ENCODE measurements around the gene NOX4.
"Not testable (repeated sequence)": the region's sequence is repeated elsewhere in the genome, so short reads cannot be mapped to it uniquely, and the experiment has no call there.

Gene NOX4

GRCh38 chr11:89327885-89328284, 163.3 kb downstream of the NOX4 start:
- Histone ChIP-seq H3K9me3 (ENCODE audit: control insufficient read depth, insufficient read depth, low read length) (no peaks in the 10 kb centered on the region), H4K20me1 (ENCODE audit: control insufficient read depth, insufficient read depth, low read depth, low read length) (no peaks in the 10 kb centered on the region), H3K4me2 (ENCODE audit: low read length) (no peak overlapping the region), H3K36me3 (ENCODE audit: control insufficient read depth, low read length) (no peaks in the 10 kb centered on the region), H3K27ac (ENCODE audit: low read depth, low read length) (no peak overlapping the region), H3K4me1 (ENCODE audit: control insufficient read depth, low read length) (no peaks in the 10 kb centered on the region), H3K4me3 (ENCODE audit: low read length) (no peak overlapping the region), H3F3A (ENCODE audit: control insufficient read depth, insufficient read depth) (no peaks in the 10 kb centered on the region), H3K79me2 (ENCODE audit: control insufficient read depth, low read length) (no peaks in the 10 kb centered on the region), H3K9me2 (replicated peaks; ENCODE audit: control insufficient read depth, low read length) (no peaks in the 10 kb centered on the region), H3K27me3 (ENCODE audit: control insufficient read depth, low read length) (no peaks in the 10 kb centered on the region)
- no peak for TF ChIP-seq CTCF (IDR thresholded peaks at IDR 0.05; ENCODE audit: low read depth, low read length, poor library complexity, severe bottlenecking)
- no peak for TF ChIP-seq EZH2phosphoT487 (IDR thresholded peaks at IDR 0.05; ENCODE audit: borderline replicate concordance, low read length)

GRCh38 chr11:89321401-89321800, 169.8 kb downstream of the NOX4 start:
- TF ChIP-seq CTCF (IDR thresholded peaks at IDR 0.05; ENCODE audit: low read depth, low read length, poor library complexity, severe bottlenecking), result no peak
- TF ChIP-seq EZH2phosphoT487 (IDR thresholded peaks at IDR 0.05; ENCODE audit: borderline replicate concordance, low read length), result no peak
- H3F3A ChIP-seq (ENCODE audit: control insufficient read depth, insufficient read depth), result no peaks in the 10 kb centered on the region
- H4K20me1 ChIP-seq (ENCODE audit: control insufficient read depth, insufficient read depth, low read depth, low read length), result no peaks in the 10 kb centered on the region
- no peak overlapping the region for H3K27ac ChIP-seq (ENCODE audit: low read depth, low read length)
- H3K9me3 ChIP-seq (ENCODE audit: control insufficient read depth, insufficient read depth, low read length), result no peaks in the 10 kb centered on the region
- H3K9me2 ChIP-seq (replicated peaks; ENCODE audit: control insufficient read depth, low read length), result no peaks in the 10 kb centered on the region
- no peak overlapping the region for H3K4me3 ChIP-seq (ENCODE audit: low read length)
- no peaks in the 10 kb centered on the region for H3K79me2 ChIP-seq (ENCODE audit: control insufficient read depth, low read length)
- H3K4me2 ChIP-seq (ENCODE audit: low read length), result no peak overlapping the region
- no peaks in the 10 kb centered on the region for H3K27me3 ChIP-seq (ENCODE audit: control insufficient read depth, low read length)
- H3K4me1 ChIP-seq (ENCODE audit: control insufficient read depth, low read length), result no peaks in the 10 kb centered on the region
- no peaks in the 10 kb centered on the region for H3K36me3 ChIP-seq (ENCODE audit: control insufficient read depth, low read length)

- not testable (repeated sequence) for H3K4me3 ChIP-seq (ENCODE audit: low read length); H3K36me3 ChIP-seq (ENCODE audit: control insufficient read depth, low read length); H3F3A ChIP-seq (ENCODE audit: control insufficient read depth, insufficient read depth); H3K9me2 ChIP-seq (replicated peaks; ENCODE audit: control insufficient read depth, low read length); H3K9me3 ChIP-seq (ENCODE audit: control insufficient read depth, insufficient read depth, low read length); H3K4me1 ChIP-seq (ENCODE audit: control insufficient read depth, low read length); H3K27ac ChIP-seq (ENCODE audit: low read depth, low read length); H3K79me2 ChIP-seq (ENCODE audit: control insufficient read depth, low read length); H4K20me1 ChIP-seq (ENCODE audit: control insufficient read depth, insufficient read depth, low read depth, low read length); H3K27me3 ChIP-seq (ENCODE audit: control insufficient read depth, low read length); H3K4me2 ChIP-seq (ENCODE audit: low read length)
Measured at GRCh38 chr11:89310607-89311006, 180.6 kb downstream of the NOX4 start.

- H3K36me3 ChIP-seq (ENCODE audit: control insufficient read depth, low read length); H3K9me2 ChIP-seq (replicated peaks; ENCODE audit: control insufficient read depth, low read length); H4K20me1 ChIP-seq (ENCODE audit: control insufficient read depth, insufficient read depth, low read depth, low read length); H3F3A ChIP-seq (ENCODE audit: control insufficient read depth, insufficient read depth); H3K79me2 ChIP-seq (ENCODE audit: control insufficient read depth, low read length); H3K4me2 ChIP-seq (ENCODE audit: low read length); H3K27me3 ChIP-seq (ENCODE audit: control insufficient read depth, low read length); H3K9me3 ChIP-seq (ENCODE audit: control insufficient read depth, insufficient read depth, low read length); H3K4me3 ChIP-seq (ENCODE audit: low read length); H3K4me1 ChIP-seq (ENCODE audit: control insufficient read depth, low read length); H3K27ac ChIP-seq (ENCODE audit: low read depth, low read length): not testable (repeated sequence)
Measured at GRCh38 chr11:89309321-89309985, 181.7 kb downstream of the NOX4 start.

GRCh38 chr11:89308272-89308671, 182.9 kb downstream of the NOX4 start:
- not testable (repeated sequence) for H3K36me3 ChIP-seq (ENCODE audit: control insufficient read depth, low read length); H3K79me2 ChIP-seq (ENCODE audit: control insufficient read depth, low read length); H3K9me3 ChIP-seq (ENCODE audit: control insufficient read depth, insufficient read depth, low read length); H3K4me3 ChIP-seq (ENCODE audit: low read length); H3K27me3 ChIP-seq (ENCODE audit: control insufficient read depth, low read length); H3F3A ChIP-seq (ENCODE audit: control insufficient read depth, insufficient read depth); H3K4me1 ChIP-seq (ENCODE audit: control insufficient read depth, low read length); H3K27ac ChIP-seq (ENCODE audit: low read depth, low read length); H4K20me1 ChIP-seq (ENCODE audit: control insufficient read depth, insufficient read depth, low read depth, low read length); H3K4me2 ChIP-seq (ENCODE audit: low read length); H3K9me2 ChIP-seq (replicated peaks; ENCODE audit: control insufficient read depth, low read length)

GRCh38 chr11:89303029-89303428, 188.1 kb downstream of the NOX4 start:
- H3K27ac ChIP-seq (ENCODE audit: low read depth, low read length); H3K4me3 ChIP-seq (ENCODE audit: low read length); H3K9me2 ChIP-seq (replicated peaks; ENCODE audit: control insufficient read depth, low read length); H3K27me3 ChIP-seq (ENCODE audit: control insufficient read depth, low read length); H3K9me3 ChIP-seq (ENCODE audit: control insufficient read depth, insufficient read depth, low read length); H3K4me2 ChIP-seq (ENCODE audit: low read length); H3F3A ChIP-seq (ENCODE audit: control insufficient read depth, insufficient read depth); H3K36me3 ChIP-seq (ENCODE audit: control insufficient read depth, low read length); H3K79me2 ChIP-seq (ENCODE audit: control insufficient read depth, low read length); H3K4me1 ChIP-seq (ENCODE audit: control insufficient read depth, low read length); H4K20me1 ChIP-seq (ENCODE audit: control insufficient read depth, insufficient read depth, low read depth, low read length): not testable (repeated sequence)

- not testable (repeated sequence) for H3K79me2 ChIP-seq (ENCODE audit: control insufficient read depth, low read length); H3K4me1 ChIP-seq (ENCODE audit: control insufficient read depth, low read length); H3K4me3 ChIP-seq (ENCODE audit: low read length); H3F3A ChIP-seq (ENCODE audit: control insufficient read depth, insufficient read depth); H3K9me2 ChIP-seq (replicated peaks; ENCODE audit: control insufficient read depth, low read length); H4K20me1 ChIP-seq (ENCODE audit: control insufficient read depth, insufficient read depth, low read depth, low read length); H3K27me3 ChIP-seq (ENCODE audit: control insufficient read depth, low read length); H3K9me3 ChIP-seq (ENCODE audit: control insufficient read depth, insufficient read depth, low read length); H3K36me3 ChIP-seq (ENCODE audit: control insufficient read depth, low read length); H3K4me2 ChIP-seq (ENCODE audit: low read length); H3K27ac ChIP-seq (ENCODE audit: low read depth, low read length)
Measured at GRCh38 chr11:89295023-89295422, 196.2 kb downstream of the NOX4 start.

Data from DOHH2 (cell line).